Measurements from ENCODE around the gene TBCD.
A peak's percentile ranks its signal among the peaks of the same experiment; 100 is the strongest.

TBCD gene

GRCh38 chr17:82859431-82860403 is 107.9 kb downstream of the TBCD start:
- TF ChIP-seq, protein P1, sequence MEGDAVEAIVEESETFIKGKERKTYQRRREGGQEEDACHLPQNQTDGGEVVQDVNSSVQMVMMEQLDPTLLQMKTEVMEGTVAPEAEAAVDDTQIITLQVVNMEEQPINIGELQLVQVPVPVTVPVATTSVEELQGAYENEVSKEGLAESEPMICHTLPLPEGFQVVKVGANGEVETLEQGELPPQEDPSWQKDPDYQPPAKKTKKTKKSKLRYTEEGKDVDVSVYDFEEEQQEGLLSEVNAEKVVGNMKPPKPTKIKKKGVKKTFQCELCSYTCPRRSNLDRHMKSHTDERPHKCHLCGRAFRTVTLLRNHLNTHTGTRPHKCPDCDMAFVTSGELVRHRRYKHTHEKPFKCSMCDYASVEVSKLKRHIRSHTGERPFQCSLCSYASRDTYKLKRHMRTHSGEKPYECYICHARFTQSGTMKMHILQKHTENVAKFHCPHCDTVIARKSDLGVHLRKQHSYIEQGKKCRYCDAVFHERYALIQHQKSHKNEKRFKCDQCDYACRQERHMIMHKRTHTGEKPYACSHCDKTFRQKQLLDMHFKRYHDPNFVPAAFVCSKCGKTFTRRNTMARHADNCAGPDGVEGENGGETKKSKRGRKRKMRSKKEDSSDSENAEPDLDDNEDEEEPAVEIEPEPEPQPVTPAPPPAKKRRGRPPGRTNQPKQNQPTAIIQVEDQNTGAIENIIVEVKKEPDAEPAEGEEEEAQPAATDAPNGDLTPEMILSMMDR (IDR thresholded peaks at IDR 0.05; ENCODE audit: low read depth, low read length) = no peak
- Histone ChIP-seq H3K9me3 (no peaks in the 10 kb centered on the region; the same call in 1 of the 2 replicates), H3K27me3 (no peaks in the 10 kb centered on the region), H3K4me1 (peaks cover 23% of the 10 kb centered on the region), H3K36me3 (no peaks in the 10 kb centered on the region; the same call in 1 of the 2 replicates), H3K4me3 (ENCODE audit: low read depth, low read length) (no peak overlapping the region)
- DNase-seq = peak; percentile 63

GRCh38 chr17:82860606-82861392 is 108.9 kb downstream of the TBCD start:
- TF ChIP-seq, protein P1 (IDR thresholded peaks at IDR 0.05; ENCODE audit: low read depth, low read length) = no peak
- DNase-seq = no peak
- no peaks in the 10 kb centered on the region; the same call in 1 of the 2 replicates for H3K9me3 ChIP-seq
- H3K27me3 ChIP-seq = no peaks in the 10 kb centered on the region
- no peak overlapping the region for H3K4me3 ChIP-seq (ENCODE audit: low read depth, low read length)
- H3K36me3 ChIP-seq = no peaks in the 10 kb centered on the region
- H3K4me1 ChIP-seq = peaks cover 30% of the 10 kb centered on the region

GRCh38 chr17:82861393-82861775 is 109.5 kb downstream of the TBCD start:
- H3K36me3 ChIP-seq = no peaks in the 10 kb centered on the region
- TF ChIP-seq, protein P1 (IDR thresholded peaks at IDR 0.05; ENCODE audit: low read depth, low read length) = no peak
- no peak for DNase-seq
- H3K4me1 ChIP-seq = peaks cover 36% of the 10 kb centered on the region
- no peaks in the 10 kb centered on the region for H3K27me3 ChIP-seq
- H3K9me3 ChIP-seq = no peaks in the 10 kb centered on the region; the same call in 1 of the 2 replicates
- no peak overlapping the region for H3K4me3 ChIP-seq (ENCODE audit: low read depth, low read length)

GRCh38 chr17:82862191-82862590 is 110.3 kb downstream of the TBCD start:
- peaks cover 44% of the 10 kb centered on the region for H3K4me1 ChIP-seq

DNA sequence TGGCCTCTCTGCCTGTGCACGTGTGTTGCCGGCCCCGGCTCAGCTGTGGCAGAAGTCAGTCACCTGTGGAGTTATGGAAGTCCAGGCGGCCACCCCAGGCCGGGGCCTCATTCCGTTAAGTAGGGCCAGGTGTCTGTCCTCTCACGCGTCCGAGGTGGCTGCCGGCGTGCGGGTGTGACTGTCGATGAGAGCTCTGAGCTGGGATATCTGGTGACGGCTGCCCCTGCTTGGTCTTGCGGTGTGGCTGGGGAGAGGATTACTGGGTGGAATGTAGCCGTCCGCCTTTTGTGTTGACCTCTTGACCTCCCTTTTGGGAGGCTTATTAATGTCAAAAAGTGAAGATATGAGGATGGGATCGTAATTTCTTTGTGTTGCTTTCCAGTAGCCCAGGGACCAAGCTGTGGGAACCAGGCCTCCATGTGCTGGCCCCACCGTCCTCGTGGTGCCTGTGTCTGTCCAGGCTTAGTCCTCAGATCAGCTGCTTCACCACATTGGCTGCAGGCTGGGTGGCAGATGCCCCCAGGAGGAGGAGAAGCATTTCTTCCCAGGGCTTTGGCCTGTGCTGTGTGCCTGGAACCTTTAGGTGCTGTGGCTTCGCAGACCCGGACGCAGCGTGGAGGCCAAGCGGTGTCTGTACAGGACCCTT is 111.0 kb downstream of the TBCD start:
- H3K36me3 ChIP-seq = no peaks in the 10 kb centered on the region
- TF ChIP-seq, protein P1 (IDR thresholded peaks at IDR 0.05; ENCODE audit: low read depth, low read length) = no peak
- H3K27me3 ChIP-seq = no peaks in the 10 kb centered on the region
- no peak for DNase-seq
- no peaks in the 10 kb centered on the region; the same call in 1 of the 2 replicates for H3K9me3 ChIP-seq
- H3K4me3 ChIP-seq (ENCODE audit: low read depth, low read length) = no peak overlapping the region
- H3K4me1 ChIP-seq = peaks cover 46% of the 10 kb centered on the region

More at GRCh38 chr17:82862191-82862590, 110.3 kb downstream of the TBCD start:
- Histone ChIP-seq H3K36me3 (no peaks in the 10 kb centered on the region), H3K27me3 (no peaks in the 10 kb centered on the region), H3K9me3 (no peaks in the 10 kb centered on the region; the same call in 1 of the 2 replicates), H3K4me3 (ENCODE audit: low read depth, low read length) (no peak overlapping the region)
- TF ChIP-seq, protein P1 (IDR thresholded peaks at IDR 0.05; ENCODE audit: low read depth, low read length) = no peak
- DNase-seq = no peak
